ENCODE results near the gene WFIKKN1. TPM values are rescaled to one million over a fixed set of nuclear protein-coding genes. Genes with fewer than 3 reads are reported as not detected.

WFIKKN1 gene, protein sequence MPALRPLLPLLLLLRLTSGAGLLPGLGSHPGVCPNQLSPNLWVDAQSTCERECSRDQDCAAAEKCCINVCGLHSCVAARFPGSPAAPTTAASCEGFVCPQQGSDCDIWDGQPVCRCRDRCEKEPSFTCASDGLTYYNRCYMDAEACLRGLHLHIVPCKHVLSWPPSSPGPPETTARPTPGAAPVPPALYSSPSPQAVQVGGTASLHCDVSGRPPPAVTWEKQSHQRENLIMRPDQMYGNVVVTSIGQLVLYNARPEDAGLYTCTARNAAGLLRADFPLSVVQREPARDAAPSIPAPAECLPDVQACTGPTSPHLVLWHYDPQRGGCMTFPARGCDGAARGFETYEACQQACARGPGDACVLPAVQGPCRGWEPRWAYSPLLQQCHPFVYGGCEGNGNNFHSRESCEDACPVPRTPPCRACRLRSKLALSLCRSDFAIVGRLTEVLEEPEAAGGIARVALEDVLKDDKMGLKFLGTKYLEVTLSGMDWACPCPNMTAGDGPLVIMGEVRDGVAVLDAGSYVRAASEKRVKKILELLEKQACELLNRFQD
- 0.96 TPM for total RNA-seq

DNA sequence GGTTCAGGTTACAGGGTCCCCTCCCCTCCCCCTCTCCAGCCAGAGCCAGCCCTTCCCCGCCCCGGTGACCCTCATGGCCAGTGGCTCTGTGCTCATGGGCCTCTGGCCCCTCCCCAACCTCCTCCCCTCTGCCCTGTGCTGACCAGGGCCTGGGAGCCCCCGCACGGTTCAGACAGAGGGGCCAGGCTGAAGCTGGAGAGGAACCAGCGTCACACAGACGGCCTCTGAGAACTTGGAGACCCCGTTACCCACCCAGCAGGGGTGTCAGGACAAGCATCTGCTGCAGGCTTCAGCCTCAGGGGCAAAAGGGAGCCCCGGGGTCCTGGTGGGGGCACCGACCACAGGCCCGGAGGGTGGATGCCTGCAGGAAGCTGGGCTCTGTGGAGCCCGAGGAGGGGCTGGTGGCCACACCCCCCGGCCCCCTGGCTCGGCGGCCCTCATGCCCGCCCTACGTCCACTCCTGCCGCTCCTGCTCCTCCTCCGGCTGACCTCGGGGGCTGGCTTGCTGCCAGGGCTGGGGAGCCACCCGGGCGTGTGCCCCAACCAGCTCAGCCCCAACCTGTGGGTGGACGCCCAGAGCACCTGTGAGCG, at the start of gene WFIKKN1:
Gene WFIKKN1 (plus strand): TSS at position 171 of the 591 bp plus-strand sequence. CDS start 269 bp downstream, at position 440.
- DNase-seq (ENCODE audit: low spot score) = peak; percentile 70
- peak; percentile 6 for ATAC-seq

DNA sequence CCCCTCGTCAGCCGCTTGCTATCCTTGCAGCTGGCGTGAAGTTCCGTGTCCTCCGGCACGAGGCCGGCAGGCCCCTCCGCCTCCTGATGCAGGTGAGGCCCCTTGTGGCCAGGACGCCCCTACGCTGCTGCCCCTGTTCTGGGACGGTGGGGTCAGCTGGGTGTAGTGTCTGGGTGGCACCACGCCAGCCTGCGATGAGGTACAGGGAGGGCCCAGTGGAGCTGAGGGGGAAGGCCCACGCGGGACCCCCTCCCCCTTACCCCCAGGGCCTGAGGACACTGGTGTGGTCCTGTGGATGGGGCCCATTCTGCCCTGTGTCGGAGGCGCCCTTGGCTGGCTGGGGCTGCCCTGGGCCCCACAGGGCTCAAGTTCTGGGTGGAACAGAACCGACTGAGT, 48.6 kb upstream of the WFIKKN1 start:
- ATAC-seq (no peak), DNase-seq (ENCODE audit: low spot score) (no peak)

DNA sequence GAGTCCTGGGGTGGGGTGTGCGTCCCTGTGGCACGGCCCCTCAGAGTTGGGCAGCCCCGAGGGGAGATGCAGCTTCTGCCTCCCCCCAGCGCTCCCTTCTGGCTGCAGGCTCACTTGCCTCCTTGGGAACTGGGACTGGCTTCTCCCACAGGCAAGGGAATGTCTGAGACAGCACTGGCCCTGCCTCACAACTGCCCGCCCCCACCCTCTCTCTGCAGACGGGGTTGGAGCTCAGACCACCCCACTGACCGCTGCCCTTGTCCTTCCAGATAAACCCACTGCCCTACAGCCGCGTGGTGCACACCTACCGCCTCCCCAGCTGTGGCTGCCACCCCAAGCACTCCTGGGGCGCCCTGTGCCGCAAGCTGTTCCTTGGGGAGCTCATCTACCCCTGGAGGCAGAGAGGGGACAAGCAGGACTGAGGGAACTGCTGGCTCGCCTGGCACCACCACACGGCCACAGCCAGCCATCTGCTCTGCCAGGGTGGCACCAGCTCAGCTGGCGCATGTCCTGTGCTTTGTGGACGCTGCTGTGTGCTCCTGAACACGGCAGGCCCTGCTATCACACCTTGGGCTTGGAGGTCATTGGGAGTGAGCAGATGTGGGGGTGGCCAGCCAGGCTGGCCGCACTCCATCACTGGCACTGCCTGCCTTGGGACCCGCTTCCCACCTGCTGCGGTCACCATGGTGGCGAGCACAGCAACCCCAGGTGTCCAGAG, 48.0 kb upstream of the WFIKKN1 start:
- DNase-seq (ENCODE audit: low spot score) (peak; percentile 92), ATAC-seq (peak; percentile 68)

DNA sequence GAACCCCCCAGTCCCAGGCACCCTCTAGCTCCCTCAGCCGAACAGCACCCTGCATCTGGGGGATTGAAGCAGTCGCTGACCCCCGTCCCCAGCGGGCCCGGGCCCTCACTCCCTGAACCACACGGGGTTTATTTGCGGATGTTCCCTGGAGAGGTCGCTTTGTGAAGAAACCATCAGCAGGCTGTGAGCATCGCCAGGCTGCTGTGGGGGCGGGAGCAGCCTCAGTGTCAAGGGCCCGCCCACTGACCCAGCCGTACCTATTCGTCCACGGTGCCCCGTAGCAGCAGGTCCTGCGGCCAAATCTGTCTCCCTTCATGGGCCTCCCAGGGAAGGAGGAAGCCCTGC, 47.3 kb upstream of the WFIKKN1 start:
- peak; percentile 75 for DNase-seq (ENCODE audit: low spot score)
- peak; percentile 50 for ATAC-seq

DNA sequence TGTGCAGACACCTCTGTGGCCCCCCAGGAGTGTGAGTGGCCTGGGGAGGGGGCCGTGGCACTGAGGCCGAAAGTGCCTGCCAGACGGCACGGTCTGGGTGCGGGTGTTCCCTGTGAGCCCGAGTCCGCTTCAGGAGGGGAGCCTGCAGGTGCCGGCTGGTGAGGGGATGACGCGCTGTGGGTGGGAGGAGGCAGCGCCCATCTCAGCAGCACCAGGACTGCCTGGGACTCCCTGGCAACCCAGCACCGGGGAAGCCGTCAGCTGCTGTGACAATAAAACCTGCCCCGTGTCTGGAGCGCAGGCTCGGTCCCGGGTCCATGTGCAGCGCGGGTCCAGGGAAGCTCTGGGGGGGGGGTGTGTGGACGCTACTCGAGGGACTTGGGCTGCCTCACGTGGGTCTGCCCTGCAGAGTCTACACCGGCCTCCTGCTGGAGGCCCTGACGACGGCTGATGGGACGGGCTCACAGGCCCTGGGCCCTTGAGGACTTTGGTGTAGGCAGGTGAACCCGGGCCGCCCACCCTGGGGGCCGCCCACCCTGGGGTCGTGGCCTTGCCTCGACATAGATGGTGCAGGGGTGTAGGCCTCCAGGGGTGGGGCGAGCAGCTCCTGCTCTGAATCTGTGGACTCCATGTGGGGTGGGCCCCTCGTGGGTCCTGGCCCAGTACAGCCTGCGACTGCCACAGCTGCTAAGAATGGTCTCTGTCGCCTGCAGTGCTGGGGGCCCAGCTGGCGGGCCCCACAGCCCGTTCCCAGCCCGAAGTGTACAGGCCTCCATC, 46.8 kb upstream of the WFIKKN1 start:
- ATAC-seq (no peak), DNase-seq (ENCODE audit: low spot score) (no peak)

DNA sequence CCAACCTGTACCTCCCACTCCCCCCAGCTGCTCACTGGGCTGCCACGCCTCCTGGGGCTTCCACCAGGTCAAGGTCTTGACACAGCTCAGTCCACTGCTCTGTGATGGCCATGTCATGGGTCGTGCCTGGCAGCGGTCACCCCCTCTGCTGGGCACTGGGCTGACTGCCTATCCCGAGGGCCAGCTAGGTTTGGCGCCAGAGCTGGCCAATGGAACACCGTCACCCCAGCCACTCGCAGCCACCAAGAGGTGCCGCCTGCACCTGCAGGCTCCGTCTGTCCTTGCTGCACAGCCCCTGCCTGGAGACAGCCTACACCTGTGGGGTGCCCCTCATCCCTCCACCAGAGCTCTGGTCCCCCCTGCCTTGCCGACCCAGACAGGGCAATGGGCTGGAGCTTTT, 45.4 kb upstream of the WFIKKN1 start:
- DNase-seq (ENCODE audit: low spot score) (peak; percentile 82), ATAC-seq (peak; percentile 9)

DNA sequence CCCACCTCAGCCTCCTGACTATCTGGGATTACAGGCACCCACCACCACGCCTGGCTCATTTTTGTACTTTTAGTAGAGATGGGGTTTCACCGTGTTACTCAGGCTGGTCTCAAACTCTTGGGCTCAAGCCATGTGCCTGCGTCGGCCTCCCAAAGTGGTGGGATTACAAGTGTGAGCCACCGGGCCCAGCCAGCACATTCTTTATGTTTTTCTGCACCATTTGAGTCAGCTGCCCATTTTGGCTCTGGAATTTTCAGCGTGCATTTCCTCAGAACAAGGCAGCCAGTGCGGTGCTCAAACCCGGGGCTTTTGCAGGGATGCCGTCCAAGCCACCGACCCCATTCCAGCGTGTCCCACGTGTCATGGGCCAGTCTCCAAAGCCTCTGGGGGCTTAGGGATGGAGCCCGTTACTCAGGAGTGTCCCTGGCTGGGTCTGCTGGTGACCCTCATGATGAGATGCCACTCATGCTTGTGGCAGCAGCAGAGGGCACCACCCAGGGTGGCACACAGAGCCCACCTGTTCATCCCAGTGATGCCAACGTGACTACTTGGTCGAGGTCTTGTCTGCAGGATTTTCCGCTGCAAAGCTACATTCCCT, 44.6 kb upstream of the WFIKKN1 start:
- DNase-seq (ENCODE audit: low spot score) (no peak), ATAC-seq (no peak)

DNA sequence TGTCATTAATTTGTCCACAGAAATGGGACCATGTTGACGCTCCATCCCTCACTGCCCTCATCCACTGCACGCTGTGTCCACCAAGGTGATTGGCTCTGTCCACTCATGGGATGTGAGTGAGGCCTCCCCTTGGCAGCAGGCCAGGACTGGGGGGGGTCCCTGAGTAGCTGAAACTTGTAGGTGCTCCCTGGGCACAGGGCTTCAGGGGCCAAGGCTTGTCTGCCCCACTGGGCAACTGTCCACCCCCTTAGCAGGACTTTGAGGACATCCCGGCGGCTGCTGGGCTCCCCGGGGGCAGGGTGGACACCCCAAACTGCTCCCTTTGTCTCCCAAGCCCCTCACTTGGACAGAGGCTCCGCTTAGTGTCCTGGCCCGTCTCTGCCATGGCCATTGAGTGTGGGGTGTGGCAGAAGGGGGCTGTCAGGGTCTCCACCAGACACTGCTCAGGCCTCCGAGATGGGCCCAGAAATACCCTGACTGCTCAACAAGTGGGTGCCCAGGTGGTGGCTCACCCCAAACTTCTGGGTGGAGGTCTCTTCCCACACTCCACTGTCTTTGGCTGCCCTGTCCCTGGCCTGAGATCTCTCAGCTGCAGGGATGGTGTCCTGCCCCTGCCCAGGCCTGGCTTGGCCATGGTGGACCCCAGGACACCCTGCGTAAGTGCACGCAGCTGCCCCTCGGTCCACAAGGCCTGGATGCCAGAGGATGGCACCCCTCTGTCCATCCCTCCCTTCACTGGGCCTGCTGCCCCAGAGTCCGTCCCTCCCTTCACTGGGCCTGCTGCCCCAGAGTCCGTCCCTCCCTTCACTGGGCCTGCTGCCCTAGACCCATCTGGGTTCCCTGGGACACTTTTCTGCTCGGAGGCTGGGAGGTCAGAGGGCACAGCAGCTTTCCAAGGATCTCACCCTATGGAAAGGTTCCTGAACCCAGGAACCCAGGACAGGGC, 43.9 kb upstream of the WFIKKN1 start:
- ATAC-seq (peak; percentile 45), DNase-seq (ENCODE audit: low spot score) (peak; percentile 88)

DNA sequence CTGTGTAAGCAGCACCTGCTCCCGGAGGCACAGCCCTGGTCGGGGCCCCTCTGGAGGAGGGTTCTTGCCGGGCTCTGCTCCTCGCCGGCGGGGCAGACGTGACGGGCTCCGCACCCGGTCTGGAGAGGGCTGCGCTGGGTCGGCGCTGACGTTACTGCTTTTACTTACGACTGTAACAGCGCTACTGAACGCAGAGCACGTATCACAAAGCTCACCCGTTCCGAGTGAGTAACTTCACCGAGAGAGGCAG, 42.2 kb upstream of the WFIKKN1 start:
- DNase-seq (ENCODE audit: low spot score) (no peak), ATAC-seq (no peak)

DNA sequence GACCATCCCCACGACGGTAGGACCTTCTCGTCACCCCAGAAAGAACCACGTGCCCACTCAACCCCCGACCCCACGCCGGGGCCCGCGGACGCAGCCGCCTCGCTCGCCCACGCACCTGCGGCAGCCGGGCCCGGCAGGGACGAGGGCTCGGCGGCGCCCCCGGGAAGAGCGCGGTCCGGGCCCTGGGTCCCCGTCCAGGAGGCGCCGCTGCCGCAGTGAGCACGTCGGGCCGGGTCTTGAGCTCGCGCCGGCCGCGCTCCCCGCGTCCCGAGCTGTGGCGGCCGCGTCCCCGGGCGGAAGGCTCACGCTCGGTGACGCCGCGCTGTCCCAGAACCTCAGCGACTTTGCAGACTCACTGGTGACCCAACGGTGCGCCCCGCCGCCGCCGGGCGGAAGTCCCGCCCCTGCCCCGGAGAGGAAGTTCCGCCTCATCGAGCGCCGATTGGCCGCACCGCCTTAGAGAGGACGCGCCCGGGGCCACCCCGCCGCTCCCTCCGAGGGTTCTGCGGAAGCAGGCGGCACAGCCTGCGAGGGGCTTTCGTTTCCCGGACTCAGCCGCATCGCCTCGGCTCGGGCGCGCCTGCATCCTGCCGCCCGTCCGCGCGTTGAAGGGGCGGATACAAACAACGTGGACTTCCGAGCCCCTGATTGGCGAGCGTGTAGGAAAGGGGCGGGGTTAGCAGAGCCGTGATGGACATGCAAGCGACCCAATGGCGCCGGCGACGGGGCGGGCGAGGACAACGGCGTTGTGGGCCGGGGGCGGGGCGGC, 41.7 kb upstream of the WFIKKN1 start:
- ATAC-seq = peak; percentile 71
- peak; percentile 99 for DNase-seq (ENCODE audit: low spot score)

DNA sequence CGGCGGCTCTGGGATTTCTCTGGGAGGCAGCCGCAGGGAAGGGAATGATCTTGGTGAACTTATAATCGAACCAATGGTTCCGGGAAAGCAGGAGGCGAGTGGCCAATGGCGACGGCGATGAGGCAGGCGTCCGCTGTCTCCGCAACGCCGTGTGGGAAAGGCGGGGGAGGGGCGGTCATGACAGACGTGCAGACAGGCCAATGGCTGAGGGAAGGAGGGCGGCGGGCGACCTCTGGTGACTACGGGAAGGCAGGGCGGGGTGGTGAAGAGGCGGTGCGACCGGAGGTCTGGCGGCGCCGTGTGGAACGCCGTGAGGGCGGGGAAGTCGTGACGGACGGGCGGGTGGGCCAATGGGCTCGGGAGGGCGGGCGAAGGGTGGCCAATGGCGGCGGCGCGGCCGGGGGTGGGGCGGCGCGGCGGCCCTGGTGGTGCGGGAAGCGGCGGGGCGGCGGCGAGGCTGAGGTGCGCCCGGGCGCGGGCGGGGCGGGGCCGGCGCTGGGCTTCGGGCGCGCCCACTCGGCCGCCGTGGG, 41.1 kb upstream of the WFIKKN1 start, which contains the start of gene RAB40C:
Gene RAB40C (plus strand): TSS at position 409 of the 530 bp plus-strand sequence. CDS start 226 bp downstream, outside the sequence.
- peak; percentile 99 for DNase-seq (ENCODE audit: low spot score)
- peak; percentile 73 for ATAC-seq

DNA sequence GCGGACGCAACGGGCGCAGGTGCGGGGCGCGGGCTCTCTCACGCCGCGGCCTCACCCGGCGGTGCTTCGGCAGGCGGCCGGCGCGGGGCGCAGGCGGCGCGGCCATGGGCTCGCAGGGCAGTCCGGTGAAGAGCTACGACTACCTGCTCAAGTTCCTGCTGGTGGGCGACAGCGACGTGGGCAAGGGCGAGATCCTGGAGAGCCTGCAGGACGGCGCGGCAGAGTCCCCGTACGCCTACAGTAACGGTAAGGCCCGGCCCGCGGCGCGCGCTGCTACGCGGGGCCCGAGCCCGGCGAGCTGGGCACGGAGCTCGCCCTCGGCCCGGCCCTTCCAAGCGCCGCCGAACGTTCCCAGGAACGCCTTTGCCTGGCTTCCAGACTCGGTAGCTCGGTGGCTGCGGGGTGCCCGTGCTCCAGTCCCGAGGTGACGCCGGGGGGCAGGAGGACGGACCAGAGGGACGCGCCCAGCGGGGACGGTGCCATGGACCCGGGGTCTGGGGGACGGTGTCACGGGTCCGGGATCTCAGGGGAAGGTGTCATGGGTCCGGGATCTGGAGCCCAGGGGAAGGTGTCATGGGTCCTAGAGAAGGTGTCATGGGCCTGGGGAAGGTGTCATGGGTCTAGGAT, 40.5 kb upstream of the WFIKKN1 start:
- ATAC-seq (no peak), DNase-seq (ENCODE audit: low spot score) (no peak)

DNA sequence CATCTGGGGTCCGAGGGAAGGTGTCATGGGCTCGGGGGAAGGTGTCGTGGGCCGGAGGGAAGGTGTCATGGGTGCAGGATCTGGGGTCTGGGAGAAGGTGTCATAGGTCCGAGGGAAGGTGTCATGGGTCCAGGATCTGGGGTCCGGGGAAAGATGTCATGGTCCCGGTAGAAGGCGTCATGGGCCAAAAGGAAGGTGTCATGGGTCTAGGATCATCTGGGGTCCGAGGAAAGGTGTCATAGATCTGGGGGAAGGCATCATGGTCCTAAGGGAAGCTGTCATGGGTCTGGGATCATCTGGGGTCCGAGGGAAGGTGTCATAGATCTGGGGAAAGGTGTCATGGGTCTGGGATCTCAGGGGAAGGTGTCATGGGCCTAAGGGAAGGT, 40.0 kb upstream of the WFIKKN1 start:
- DNase-seq (ENCODE audit: low spot score) (no peak), ATAC-seq (no peak)

DNA sequence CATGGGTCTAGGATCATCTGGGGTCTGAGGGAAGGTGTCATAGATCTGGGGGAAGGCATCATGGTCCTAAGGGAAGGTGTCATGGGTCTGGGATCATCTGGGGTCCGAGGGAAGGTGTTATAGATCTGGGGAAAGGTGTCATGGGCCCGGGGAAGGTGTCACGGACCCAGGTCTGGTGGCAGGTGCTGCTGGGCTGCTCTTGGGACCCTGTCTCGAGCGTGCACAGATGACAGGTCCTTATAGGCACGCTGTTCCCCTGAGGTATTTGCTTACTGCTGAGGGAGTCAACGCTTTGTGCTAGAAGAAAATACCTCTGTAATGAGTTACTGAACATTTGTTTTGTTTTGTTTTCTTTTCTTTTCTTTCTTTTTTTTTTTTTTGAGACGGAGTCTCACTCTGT, 39.6 kb upstream of the WFIKKN1 start:
- DNase-seq (ENCODE audit: low spot score) (no peak), ATAC-seq (no peak)

DNA sequence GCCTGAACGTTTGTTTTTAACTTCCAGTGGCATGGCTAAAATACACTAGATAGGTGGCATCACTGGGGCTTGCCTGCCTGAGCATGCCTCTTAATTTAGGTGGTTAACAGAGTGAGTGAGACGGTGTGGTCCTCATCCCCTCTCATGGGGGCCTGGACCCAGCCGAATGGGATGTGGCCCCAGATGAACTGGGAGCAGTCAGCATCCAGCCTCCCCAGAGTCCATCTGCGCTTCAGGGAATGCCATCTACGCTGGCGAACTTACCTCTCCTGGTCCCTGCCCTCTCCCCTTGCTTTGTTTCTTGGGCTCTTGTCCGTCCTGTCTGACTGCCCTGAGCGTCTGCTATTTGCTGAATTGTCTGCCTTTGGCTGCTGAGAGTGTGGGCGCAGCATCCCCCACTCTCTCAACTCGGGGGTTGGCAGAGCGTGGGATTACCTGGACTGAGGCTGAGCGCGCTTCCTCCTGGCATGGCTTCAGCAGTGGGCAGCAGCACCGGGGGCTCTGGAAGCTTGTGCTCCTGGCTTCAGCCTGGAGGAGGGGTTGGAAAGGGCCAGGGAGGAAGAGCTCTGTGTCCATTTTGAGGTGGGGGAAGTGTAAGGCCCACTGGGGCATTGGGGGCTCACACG, 38.8 kb upstream of the WFIKKN1 start:
- no peak for DNase-seq (ENCODE audit: low spot score)

DNA sequence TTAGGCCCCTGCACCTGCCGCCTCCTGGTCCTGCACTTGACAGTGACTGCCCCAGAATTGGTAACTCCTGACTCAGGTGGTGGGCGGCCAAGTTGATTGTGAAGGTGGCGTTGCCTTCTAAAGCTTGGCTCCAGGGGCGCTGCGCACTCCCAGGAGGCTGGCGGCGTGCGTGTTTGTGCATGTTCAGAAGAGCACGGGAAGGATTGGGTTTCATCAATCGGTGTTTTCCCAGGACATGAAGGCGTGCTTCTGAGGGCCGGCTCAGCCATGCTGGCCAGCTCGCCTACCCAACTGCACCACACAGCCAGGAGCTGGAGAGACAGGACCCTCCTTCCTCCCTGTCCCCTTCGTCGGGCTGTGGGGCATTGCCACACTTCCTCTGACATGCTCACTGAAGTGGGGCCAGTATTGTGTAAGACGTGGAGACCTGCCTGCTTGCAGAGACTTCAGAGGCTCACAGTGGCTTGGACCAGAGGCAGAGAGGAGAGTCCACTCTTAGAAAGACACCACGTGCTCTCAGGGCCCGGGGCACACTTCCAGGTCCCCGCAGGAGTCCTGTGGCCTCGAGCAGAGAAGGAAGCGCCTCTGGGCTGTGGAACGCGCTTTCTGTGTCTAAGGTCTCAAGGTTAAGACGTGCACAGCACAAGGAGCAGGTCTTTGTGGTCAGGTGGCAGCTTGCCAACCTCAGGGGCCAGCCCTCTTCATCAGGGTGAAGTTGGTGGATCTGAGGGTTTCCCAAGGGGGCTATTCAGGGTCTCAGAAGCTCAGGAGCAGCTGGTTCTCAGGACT, 38.1 kb upstream of the WFIKKN1 start:
- ATAC-seq (peak; percentile 23), DNase-seq (ENCODE audit: low spot score) (peak; percentile 89)

More for the DNA sequence above, 38.8 kb upstream of the WFIKKN1 start:
- no peak for ATAC-seq

DNA sequence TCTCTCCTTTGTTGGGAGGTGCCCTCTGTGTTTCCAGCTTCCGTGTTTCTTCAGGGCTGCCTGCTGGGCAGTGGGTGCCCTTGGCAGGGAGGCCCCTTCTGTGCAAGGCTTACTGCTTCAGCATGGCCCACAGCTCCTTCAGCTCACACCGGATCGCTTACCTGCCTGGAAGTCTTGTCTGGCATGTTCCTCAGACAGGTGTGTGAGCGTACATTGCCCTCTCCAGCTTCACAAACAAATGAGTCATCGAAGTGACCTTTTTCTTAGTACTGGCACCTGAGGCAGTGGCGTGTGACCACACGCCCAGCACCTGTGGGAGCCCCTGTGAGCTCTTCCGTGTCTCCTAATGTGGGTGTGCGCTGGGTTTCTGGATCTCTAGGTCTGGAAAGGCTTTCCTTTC, 37.4 kb upstream of the WFIKKN1 start:
- ATAC-seq = peak; percentile 8
- DNase-seq (ENCODE audit: low spot score) = no peak

All from left lobe of liver (tissue), 2 donors.